Subcutaneous adipose tissue (tissue), 4 donors: ENCODE measurements around the gene SLC16A12. TPM values are rescaled to one million over a fixed set of nuclear protein-coding genes. Genes with fewer than 3 reads are reported as not detected.

Experiments
- CTCF ChIP-seq: fragments of 450-650 bp; IDR thresholded peaks from one replicate; pipeline ENCODE4 v1.5.1; 2016; ENCODE audit warnings: low read depth, mild to moderate bottlenecking, control low read depth, antibody characterized with exemption, moderate library complexity
- total RNA-seq, 4 donors: library from RNA; depleted of rRNA; stranded (reverse); fragments of >200 nt; gene quantifications; one replicate each; pipeline ENCODE4 v1.1.0, GENCODE V29; 2016

Gene SLC16A12
- total RNA-seq, 4 donors from 2014 or later = 1.0 to 8.9 (median 4.2) TPM

DNA sequence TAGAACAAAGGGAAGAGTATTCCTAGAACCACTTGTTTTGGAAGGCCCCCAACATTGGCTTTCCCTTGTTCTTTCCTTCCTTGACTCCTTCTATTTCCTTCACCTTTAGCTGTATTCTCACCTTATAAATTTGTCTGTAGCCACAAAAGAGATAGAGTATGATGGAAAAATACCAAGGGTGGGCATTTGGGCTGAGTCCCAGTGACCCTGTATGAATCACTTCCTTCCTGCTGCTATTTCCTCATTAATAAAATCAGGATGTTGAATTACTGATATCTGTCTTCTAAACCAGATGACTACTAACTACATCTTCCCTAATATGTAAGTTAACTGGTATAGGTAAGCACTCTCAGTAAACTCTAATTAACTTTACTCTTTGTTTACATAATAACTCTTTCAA lies 65.9 kb downstream of the SLC16A12 start:
- TF ChIP-seq CTCF = no peak

DNA sequence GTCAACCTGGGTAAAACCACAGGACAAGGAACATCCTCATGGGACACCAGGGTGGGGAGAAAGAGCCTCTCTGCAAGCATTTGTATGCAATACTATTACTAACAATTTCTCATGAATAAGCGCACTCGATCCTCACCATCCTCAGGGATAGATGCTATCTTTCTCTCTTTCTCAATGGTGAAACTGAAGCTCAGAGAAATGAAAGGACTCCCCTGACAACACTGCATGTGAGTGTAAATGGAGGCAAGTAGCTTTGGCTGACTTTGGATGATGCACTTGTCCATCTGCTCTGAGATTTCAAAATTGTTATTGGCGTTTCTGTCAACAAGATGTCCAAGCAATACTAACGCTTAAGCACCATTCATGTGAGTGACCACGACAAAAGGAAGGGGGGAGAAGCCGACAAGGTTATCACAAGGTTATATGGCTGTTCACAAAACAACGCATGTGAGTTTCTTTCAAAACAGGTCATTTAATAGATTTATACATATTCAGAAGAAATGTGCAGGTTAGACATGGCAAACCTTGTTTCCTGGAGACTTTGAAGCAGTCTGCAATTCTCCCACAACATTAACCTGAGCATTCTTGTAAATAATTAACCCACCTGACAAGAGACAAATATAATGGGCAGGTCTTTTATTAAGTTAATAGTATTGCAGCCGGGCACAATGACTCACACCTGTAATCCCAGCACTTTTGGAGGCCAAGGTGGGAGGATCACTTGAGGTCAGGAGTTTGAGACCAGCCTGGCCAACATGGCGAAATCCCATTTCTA lies 67.0 kb downstream of the SLC16A12 start:
- TF ChIP-seq CTCF = no peak

DNA sequence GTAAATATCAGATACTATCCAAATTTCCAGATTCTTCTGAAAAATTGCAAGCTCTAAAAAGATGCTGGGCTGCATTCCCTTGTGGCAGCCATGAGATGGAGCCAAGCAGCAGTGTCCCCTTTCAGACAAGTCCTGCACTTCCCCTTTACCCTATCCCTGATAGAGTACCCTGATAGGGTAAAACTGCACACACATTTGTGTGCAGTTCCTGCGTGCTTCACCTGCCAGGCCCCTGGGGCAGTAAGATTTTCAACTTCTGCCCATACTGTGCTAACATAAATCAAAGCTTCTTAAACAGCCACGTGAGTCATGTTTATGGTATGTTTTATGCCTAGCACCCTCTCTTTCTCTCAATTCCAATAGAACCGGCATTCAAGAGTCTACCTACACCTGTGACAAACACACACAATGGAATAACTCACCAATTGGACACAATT lies 68.8 kb downstream of the SLC16A12 start:
- TF ChIP-seq CTCF = no peak

GRCh38 chr10:89465196-89465595 lies 70.2 kb downstream of the SLC16A12 start:
- TF ChIP-seq CTCF = no peak

DNA sequence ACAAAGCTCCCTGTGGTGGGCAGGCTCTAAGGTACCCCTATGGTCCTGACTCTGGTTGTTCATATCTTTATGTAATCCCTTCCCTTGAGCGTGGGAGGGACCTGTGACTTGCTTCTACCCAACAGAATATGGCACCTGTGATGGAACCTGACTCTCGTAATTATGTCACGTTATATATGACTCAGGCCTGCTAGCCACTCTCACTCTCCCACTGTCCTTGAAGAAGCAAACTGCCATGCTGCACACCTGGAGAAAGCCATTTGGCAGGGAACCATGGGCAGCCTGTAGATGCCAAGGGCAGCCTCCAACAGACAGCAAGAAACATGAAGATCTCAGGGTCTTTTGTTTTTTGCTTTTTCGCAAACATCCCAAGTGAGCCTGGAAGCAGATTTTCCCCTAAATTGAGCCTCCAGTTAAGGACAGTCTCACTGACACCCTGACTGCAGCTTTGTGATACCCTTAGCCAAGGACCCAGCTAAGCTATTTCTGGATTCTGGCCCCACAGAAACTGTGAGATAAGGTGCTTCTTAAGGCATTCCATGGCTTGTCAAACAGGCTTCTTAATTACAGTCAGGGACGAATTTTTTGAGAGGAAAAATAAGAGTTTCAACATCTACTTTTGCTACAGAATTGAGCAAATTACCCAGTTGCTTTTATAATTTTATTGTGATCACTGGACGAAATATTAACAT lies 71.4 kb downstream of the SLC16A12 start:
- TF ChIP-seq CTCF = no peak

DNA sequence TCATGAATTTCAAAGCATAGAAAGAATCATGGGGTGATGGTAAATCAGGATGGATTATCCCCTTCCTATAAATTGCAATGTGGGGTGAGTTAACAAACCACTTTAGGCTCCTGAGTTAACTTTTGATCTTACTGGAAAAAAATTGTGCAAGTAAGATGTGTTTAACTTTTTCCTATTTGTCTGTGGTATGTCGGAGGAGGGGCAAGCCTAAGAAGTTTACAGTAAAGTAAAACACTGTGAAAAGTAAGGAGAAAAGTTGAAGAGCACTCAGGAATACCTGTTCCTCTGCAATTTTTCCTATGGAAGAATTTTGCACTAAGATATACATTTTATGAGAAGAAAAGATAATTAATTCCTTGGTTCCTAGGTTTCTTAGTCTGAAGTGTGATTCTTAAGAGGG lies 76.6 kb downstream of the SLC16A12 start:
- no peak for TF ChIP-seq CTCF

DNA sequence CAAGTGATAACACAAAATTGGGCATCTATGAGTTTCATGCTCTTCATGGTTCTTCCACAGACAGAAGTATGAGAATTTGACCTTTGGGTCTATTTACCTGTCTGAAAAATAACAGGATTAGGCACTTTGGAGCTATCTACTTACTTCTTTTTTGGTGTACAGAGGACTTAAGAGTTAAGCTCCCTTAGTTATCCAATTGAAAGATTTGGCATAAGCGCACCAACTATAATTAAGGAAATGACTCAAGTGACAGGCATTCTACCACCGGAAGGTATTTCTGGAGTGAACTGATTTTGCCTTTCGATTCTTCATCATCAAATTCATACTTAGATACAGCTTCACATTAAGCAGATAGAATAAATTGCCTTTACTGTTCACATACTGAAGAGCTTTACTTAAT lies 77.1 kb downstream of the SLC16A12 start:
- TF ChIP-seq CTCF = no peak
